Activated CD4-positive, alpha-beta T cell treated with anti-CD3 and anti-CD28 coated beads, Interleukin-2, amount 50 U/mL, for 1 hour (primary cell): ENCODE results near the gene COMTD1.

Source experiments
- DNase-seq: peaks from one replicate; pipeline ENCODE4 v3.0.0-alpha.2; 2020

The COMTD1 gene

DNA sequence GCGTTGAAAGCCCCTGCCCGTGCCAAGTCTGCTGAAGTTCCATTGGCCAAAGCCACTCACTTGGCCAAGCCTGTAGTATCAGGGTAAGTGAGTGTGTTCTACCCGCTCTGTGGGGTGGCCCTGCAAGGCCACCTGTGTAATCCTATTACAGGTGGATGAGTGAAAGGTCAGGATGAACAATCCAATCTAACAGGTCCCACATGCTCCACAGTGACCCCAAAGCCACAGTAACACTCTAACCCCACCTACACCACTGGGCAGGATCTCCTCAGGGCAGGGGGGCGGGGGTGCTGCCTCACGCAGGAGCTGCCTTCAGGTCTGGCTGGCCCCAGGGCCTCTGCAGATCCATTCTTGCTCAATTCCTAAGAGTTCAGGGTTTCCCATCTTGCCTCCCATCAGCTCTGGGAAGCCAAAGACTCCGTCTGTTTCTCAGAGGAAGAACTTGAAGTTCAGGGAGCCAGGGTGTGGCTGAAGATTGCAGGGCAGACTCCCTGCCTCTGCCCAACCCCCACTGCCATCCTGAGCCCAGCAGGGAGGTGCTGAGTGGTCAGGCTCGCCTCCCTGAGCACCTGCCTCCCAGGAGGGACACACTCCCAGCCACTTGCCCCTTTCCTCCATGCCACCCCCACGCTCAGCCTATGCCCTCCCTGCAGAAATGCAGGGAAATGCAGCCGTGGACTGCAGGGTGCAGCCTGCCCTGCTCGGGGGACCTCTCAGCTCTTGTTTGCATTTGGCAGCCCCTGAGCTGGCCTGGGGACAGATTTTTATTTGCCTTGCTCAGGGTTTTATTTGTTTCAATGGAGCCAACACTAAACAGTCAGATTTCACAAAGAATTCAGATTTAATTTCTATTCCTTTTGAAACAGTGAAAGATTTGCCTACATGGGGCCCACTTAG, 9.8 kb upstream of the COMTD1 start:
- DNase-seq, result no peak

DNA sequence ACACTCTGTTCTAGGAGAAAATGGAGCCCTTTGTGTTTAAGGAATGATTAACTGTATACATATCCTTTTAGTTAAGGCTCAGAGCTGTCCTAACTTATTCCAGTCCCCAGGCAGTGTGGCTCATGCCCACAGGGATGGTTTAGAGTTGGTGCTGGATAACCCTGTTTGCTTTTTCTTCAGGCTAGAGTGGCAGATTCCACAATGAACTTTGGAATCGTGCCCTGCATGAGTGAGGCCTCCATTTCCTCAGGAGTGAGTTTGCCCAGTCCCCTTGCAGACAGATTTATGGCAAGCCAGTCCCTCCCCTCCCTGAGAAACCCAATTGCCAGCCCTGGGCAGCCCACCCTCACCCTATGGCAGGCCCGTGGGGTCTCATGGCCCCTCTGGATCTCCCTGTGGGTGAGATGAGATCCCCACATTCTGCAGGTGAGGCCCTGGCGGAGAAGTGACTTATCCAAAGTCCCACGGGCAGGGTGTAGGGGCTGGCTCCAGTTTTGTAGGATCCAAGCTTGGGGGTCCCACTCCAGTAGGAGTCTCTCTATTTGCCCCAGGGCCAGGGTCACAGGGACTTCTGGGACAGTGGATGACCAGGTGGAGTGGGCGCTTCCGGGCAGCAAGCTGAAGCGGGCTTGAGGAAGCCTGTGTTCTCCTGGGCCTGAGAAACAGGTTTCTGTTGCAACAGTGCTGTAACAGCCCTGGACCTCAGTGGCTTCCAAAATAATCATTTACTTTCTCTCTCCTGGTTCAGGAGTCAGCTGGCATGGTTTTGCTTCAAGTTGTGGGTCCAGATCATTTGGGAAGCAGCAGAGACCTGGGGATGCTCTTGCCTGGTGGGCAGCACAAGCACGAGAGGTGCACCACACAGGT, 9.0 kb upstream of the COMTD1 start:
- DNase-seq, result no peak

DNA sequence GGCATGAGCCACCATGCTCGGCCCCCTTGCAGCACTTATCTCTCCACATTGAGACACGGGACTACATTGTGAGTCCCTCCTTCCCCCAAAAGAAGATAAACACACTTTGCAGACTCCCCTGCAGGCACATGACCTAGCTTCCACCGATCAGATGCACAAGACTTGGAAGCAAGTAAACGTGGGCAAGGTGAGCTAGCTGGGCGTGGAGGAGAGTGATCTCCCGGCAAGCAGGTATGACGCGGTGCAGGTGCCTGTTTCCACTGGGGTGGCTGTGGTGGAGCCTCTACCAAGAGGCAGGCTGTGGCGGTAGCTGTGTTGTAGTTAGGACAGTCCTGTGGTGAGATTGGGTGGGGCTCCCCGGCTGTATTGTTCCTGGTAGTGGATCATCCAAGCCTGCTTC, 7.7 kb upstream of the COMTD1 start:
- no peak for DNase-seq

DNA sequence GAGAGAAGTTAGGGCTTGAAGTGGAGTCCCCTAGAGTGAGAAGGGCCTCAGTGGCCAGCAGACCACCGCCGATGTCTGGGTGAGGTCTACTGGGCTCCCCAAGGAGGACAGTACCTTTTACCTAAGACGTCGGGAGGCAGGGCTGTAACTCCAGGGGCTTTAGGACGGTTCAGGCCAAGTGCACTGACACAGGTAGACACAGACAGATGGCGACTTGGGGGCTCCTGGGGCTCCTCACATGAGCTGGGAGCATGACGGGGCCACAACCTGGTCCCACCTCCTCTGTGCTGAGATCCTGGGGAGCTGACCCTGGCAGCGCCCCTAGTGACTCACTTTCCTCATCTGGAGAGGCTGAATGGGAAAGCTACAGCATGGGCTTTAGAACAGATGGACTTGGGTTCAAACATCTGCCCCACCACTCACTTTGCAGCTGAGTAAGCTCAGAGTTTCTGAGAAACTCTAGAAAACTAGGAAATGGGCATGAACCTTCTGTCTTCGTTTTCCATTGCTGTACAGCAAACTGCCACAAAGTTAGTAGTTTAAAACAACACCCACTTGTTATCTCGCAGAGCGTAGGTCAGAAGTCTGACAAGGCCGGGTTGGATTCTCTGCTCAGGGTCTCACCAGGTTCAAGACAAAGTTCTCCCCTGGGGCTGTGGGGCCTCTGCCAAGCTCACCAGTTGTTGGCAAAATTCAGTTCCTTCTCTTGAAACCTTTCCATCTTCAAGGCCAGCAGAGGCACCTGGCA, 4.7 kb upstream of the COMTD1 start:
- no peak for DNase-seq

DNA sequence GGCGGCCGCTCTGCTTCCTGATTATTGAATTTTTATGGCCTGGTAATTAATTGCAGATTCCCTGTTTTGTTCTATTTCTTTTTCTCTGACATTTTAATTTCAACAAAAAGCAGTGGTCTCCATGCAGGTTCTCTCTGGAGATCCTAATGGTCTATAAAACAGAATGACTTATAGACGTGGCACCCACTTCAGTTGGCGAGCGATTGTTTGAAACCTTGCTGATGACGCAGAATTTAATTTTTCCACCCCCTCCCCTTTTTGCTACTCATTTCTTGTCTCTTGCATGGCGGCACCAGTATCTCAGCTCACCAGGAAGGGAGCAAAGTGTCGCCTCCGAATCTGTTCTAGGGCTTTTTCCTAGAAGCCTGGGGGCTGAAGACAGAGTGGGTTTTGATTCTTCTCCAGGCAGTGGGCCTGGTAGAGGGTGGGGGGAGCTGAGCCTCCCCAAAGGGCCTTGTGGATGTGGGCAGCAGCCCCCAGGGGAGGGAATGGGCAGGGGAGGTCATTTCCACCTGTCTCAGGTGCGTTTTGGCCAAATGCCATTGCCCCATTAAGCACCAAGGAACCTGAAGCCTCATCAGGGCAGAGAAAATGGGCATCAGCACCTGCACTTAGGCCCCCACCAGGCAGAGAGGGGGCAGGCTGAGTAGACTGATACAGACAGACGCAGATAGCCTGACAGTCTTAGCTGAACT, 3.5 kb upstream of the COMTD1 start:
- no peak for DNase-seq

DNA sequence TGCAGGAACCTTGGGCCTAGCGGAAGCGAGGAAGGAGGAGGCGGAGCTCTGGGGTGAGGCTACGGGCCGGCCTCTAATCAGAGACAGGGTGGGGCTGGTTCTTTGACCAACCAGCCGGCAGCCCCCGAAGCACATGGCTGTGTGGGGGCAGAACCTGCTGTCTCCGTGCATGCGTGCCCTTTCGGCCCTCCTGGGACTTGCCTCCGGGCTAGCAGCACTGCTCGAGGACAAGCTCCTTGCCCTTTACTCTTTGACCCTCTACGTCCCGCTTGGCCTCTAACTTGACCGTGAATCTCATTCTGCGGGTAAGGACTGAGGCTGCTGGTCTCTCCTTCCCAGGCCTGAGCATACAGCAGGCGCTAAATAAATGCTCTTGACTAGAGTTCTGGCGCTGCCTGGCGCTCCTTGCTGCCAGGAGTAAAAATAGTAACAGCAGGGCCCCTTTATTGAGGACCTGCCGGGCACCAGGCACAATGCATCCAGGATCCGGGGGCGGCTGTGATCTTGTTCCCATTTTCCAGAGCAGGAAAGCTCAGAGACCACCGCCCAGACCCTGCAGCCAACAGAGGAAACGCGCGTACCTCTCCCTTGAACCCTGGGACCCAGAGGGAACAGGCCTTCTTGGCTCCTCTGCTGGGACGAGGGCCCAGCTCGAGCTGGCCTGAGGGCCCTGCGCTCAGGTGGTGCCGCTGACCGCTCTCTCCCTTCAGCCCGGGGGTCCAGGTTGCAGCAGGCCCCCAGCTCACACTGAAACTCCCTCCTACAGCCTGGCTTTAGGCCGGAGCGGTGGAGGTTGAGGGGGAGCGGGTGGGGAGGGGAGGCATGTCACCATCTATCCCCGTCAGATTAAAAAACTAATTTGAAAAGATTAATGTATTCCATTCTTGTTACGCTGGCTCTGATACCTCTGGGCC, 2.7 kb upstream of the COMTD1 start:
- DNase-seq, result no peak

DNA sequence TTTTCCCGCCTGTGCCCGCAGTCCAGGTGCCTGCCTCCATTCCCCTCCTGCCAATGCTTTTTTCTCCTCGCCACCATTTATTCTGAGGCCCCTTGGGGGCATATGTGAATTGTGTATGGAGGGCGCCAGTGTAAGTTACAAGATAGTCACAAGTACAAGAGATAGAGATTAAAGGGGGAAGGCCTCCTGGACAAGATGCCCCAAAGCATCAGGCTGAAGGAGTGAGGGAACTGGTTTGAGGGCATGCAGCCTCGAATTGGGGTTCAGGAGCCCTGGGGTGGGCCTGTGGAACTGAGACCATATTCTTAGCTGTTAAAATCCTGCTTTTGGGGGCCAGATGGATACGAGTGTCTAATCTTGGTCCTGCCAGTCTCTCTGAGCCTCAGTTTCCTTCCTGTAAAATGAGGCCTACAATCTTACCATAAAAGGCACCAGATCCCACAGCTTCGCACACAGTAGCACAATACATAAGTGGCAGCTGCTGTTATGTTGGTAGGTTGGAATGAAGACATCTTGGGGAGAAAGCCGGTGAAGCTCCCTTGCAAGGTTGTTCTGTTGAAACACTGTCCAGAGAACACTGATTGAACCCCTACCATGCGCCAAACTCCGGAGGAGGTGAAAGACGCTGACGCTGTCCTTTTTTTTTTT, 545 bp upstream of the COMTD1 start:
- DNase-seq, result no peak

DNA sequence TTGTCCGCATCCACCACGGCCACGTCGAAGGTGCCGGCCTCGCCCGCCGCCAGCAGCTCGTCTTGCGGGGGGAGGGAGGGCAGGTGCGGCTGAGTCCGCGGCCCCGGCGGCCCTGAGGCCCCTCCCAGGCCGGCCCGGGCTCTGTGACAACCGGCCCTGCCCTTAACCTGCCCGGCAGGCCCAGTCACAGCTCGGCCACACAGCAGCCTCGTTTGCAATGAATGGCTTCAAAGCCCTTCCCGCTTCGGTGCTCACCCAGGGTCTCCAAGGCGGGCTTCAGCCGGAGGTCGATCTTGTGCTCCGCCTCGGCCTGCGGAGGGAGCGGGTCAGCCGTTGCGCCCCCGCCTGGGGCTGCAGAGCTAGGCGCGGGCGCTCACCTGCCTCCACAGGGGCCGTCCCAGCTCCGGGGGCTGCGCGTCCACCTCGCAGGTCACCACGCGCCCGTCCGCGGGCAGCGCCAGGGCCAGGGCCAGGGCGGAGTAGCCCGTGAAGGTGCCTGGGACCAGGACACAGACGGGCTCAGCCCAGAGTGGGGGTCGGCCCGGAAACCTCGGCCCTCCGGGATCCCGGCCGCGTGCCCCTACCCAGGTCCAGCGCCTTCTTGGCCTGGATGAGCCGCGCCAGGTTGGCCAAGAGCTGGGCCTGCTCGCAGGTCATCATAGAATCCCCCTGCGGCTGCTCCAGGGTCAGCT, 928 bp downstream of the COMTD1 start:
- DNase-seq, result no peak

DNA sequence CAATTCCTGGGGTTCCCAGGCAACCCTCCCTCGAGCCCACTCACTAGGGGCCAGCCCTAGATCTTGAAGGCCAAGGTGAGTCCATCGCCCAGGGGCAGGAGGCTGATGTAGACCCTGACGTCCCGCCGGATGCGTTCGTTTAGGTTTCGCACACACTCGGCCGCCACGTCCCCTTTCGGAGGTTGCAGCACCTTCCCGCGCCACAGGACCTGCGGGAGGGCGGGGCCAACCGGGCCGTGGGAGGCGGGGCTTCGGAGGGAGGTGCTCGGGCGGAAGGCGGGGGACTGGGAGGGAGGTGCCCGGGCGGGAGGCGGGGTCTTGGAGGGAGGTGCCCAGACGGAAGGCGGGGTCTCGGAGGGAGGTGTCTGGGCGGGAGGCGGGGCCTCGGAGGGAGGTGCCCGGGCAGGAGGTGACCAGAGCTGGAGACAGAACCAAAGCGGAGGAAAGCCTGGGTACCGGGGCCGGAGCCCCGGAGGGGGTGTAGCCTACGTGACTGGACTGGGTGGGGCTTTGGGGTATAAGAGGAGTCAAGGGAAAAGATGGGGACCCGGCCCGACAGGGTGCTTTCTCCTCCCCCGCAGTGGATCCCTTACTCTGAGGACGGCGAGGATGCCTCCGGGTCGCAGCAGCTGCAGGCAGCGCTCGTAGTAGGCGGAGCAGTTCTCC, 1.6 kb downstream of the COMTD1 start:
- DNase-seq, result peak; percentile 99

DNA sequence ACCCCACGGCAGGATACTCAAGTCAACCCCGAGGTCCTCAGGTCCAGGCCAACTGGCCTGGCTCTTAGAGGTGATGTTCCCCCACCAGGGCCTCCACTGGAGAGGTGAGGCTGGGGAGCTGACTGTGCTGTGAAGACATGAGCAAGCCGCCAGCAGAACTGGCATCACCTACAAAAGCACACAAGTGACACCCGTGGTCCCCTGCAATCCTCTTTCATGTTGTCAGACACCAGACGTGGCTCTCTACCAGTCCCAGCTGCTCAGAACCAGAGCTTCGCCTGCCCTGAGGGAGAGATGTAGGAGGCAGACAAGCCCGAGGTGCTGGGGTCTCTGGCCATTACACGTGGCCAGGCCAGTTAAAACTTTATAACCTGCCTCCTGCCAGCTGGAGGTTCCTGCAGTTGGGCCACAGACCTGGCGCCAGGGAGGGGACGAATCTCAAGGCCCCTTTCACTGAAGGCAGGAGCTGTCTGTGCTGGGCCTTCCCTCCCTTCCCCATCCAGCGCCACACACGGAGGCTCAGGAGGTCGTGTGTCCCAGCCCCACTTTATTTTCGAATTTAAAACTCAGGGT, 2.2 kb downstream of the COMTD1 start:
- no peak for DNase-seq

DNA sequence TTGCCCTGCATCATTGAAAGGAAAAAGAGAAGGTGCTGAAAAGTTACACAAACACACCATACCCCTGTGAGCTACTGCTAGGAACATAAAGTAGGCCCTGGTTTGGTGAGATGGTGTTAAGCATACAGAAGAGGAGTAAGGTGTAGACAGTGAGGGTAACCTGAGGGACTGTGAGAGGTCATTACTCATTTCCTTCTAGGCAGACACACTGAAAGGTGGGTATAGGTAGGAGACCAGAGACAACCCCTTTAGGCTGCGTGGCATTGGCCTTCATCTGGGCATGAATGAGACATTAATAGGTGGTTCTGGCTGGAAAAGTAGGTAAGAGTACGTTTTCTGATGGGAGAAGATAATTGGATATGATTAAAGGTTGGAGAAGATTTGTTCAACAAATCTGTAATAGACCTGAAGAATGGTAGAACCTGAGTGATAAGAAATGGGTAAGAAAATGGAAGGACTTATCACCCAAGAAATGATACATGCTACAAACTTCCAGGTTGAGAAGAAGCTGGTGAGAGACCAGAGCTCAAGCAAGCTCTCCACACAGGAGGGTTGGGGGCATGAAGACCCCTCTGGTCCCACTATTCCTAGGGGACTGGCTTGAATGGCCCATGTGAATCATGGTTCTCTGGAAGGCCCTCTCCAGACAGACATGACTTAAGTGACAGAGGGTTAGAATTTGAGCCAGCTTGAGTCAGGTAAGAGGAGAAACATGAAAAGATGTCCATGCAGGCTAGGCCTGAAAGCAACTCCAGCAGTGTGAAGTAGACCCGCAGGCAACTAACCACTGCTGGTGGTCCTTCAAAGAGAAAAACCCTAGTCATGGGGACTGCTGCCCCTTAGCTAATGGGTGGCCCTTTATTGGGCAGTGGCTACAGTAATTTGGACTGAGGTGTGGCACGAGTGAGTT, 3.8 kb downstream of the COMTD1 start:
- DNase-seq, result no peak

DNA sequence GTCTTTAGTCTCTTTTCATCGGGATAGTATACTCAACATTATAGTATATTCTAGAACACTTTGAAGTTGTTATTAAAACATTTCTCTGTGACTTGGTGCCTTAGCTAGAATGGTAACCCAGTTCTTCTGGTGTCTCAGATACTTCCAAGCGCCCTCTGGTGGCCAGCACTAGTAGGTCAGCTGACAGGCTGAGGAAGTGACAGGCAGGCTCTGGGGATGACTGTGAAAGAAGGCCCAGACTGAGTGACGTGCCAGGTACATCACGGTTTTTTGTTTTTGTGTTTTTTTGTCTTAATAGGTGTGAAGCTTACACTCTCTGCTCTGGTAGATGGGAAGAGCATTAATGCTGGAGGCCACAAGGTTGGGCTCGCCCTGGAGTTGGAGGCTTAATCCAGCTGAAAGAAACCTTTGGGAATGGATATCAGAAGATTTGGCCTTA, 5.1 kb downstream of the COMTD1 start:
- DNase-seq, result peak; percentile 97

DNA sequence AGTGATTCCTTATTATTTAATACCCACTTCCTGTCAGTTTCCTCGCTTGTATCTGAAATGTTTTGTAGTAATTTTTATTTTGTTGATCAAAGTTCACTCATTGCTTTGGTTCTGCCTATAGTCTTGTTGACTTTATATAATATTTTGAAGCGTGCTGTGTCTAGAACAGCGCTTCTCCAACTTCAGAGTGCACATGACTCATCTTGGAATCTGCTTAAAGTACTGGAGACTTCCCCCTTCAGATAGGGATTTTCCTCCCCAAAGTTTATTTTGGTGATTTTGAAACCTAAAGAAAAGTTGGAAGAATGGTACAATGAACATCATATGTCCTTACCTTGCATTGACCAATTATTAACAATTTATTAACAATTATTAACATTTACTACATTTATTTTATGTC, 5.8 kb downstream of the COMTD1 start:
- no peak for DNase-seq

DNA sequence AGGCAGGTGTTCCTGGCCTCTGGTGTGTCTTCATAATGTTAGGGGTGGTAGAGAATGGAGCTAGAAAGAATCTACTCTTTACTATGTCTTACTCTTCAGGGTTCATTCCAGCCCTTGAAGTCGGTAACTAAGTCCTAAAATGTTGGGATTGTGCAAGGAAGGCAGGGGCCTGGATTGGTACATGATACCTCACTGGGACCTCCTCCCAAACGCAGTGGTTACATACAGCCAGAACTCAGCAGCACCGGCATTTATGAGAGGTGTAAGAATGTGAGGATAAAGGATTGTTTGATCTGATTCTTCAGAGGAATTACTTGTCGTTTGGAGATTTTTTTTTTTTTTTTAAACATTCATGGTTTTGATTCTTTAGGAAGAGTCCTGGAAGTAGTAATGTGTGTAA, 6.9 kb downstream of the COMTD1 start:
- DNase-seq, result no peak

DNA sequence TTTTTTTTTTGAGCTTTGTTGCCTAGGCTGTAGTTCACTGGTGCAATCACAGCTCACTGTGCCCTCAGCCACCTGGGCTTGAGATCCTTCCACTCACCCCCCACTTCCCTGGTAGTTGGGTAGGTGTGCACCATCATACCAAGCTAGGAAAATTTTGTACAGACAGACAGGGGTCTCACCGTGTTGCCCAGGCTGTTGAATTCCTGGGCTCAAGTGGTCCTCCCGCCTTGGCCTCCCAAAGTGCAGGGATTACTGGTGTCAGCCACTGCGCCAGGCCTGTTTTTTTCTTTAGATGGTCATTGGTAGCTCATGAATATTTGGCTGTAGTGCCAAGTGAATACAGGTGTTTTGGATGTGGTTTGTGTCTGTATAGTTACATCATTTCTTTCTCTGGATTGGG, 7.5 kb downstream of the COMTD1 start:
- DNase-seq, result no peak

DNA sequence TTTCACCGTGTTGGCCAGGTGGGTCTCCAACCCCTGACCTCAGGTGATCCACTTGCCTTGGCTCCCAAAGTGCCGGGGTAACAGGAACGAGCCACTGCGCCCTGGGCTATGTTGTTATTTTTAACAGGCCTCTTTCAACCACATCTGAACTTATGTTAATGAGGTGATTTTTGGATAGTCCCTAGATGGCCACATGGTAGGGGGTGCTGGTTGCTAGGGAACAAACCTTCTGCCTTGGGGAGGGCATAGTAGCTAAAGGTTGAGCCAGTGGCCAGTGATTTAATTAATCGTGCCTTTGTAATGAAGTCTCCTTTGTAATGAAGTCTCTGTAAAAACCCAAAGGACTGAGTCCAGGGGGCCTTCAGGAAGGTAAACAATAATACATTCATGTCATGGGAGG, 9.1 kb downstream of the COMTD1 start:
- no peak for DNase-seq

DNA sequence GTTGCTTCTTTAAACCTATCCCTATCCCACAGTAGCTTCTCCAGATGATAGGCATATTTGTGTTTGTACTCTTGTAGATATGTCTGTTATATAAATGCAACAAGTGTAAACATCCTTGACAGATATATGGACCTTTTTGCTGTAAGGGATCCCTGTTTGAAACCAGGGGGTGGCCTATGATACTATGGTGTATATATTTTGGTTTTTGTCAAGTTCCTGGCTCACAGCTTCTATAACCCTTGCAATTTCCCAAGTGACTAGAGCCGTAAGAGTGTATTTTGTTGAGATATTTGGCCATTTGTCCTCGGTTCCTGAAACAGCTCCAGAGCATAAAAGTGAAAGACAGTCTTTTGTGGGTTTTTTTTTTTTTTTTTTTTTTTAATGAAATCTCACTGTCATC, 9.7 kb downstream of the COMTD1 start:
- no peak for DNase-seq

DNA sequence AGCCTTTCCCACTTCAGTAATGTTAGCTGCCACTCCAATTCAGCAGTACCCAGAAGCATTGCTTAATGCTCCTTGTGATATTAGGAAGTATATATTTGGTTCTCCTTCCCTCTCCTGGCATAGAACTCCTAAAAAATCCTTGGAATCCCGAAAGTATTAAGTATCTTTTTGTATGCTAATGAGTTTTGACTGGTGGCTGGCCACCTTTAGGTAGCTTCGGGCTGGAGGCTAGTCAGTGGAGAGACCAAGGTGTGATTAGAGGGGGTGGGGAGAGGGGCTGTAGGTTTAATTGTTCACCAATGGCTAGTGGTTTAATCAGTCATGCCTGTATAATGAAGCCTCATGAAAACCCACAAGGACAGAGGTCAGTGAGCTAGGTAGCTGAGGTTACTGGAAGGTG, 12.2 kb downstream of the COMTD1 start:
- DNase-seq, result no peak
